ENCODE data around the gene PLEKHM2.

The PLEKHM2 gene

GRCh38 chr1:15720861-15721260, 36.7 kb downstream of the PLEKHM2 start:
- no peak for DNase-seq (ENCODE audit: low read depth)
- H3K4me3 ChIP-seq (ENCODE audit: low read depth, low read length): no peak overlapping the region

DNA sequence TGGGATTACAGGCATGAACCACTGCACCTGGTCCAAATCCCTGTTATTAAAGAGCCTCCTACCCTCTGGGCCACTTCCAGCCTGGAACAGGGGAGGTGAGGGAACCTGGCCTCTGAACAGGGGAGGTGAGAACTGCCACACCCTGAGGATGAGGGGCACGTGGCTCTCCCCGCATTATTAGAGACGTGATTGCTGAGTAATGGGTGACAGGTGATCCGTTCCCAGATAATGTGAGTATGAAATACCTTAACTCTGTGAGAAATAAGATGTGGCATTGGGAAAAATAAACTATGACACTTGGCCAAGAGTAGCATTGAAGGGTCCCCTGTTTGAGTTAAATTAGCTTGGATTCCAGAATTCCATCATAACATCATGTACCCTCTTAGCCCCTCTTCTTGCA, 38.3 kb downstream of the PLEKHM2 start:
- no peak for DNase-seq (ENCODE audit: low read depth)
- no peak overlapping the region for H3K4me3 ChIP-seq (ENCODE audit: low read depth, low read length)

DNA sequence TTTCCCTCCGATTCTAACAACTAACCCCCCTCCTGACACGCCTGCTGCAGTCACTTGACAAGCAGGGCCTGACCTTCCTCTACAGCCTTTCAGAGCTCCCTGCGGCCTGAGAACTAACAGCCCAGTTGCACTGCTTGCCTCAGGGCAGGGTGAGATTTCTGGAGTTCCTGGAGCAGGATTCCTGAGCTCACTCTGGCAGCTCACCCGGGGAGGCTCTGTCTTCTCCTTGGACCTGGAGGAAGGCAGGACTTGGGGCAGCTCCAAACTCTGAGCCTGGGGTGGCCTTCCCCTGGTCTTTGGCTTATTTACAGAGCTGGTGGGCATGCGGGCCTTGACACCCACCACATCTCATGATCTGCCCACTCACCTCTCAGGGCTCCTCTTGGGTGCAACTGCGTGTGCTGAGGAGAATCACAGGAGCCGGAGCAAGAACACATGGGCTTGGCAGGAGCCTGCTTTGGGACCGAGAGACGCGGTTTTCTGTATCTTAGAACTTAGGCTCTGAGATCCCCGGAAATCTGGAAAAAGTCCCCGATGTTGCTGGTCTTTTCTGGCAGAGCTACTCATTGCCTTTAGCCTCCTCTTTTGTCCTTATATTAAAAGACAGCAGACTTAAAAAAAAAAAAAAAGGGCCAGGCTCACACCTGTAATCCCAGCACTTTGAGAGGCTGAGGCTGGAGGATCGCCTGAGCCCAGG, 38.9 kb downstream of the PLEKHM2 start:
- DNase-seq (ENCODE audit: low read depth): no peak
- H3K4me3 ChIP-seq (ENCODE audit: low read depth, low read length): no peak overlapping the region

- H3K4me3 ChIP-seq (ENCODE audit: low read depth, low read length): no peak overlapping the region
- DNase-seq (ENCODE audit: low read depth): no peak
Measured at GRCh38 chr1:15723631-15724246, 39.6 kb downstream of the PLEKHM2 start.

DNA sequence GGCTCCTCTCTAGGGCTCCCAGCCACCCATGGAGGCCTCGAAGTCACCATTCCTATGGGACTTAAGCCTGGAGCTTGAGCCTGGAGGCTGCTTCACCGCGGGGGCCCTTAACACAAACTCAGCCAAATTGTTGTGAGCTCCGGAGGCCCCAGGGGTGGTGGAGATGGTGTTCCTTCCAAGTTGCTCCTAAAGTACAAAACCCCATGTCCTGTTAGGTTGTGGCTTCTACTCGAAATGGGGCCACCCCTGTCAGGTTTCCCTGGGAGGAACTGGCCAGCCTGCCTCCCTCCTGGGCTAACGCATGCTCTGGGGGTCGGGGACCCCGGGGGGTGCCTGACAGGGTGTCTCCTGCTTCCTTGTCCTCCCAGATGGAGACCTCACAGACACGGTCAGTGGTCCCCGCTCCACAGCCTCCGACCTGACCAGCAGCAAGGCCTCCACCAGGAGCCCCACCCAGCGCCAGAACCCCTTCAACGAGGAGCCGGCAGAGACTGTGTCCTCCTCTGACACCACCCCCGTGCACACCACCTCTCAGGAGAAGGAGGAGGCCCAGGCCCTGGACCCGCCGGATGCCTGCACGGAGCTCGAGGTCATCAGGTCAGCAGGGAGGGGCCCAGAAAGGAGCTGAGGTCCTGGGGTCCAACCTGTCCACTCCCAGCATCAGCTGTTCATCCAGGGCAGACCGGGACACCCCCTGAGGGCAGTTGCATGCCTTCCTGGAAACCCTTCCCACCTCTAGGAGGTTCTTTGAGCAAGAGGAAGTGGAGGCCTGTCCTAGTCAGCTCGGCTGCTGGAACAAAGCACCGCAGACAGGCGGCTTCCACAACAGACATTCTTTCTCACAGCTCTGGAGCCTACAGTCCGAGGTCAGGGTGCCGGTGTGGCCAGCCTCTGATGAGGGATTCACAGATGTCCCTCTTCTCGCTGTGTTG, 41.1 kb downstream of the PLEKHM2 start:
- H3K4me3 ChIP-seq (ENCODE audit: low read depth, low read length): no peak overlapping the region
- DNase-seq (ENCODE audit: low read depth): no peak

DNA sequence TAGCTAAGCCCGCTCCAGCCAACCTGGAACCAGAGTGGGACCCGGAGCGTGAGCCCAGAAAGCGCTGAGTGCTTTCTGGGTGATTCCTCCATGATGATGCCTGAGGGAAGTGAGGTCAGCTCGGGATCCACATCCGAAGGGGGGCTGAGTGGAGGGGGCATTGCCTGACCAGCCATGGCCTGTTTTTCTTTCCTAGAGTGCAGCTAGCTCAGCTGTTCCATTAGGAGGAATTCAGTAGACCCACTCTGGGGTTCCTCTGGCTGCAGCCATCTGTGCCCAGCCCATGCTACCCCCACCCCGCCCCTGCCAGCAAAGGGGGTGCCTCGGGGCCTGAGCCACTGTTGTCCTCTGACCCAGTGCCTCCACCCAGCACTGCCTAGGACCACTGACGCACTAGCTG, 42.4 kb downstream of the PLEKHM2 start:
- DNase-seq (ENCODE audit: low read depth): no peak

GRCh38 chr1:15727021-15727420, 42.9 kb downstream of the PLEKHM2 start:
- no peak for DNase-seq (ENCODE audit: low read depth)
- H3K4me3 ChIP-seq (ENCODE audit: low read depth, low read length): no peak overlapping the region

More for the DNA sequence above, 42.4 kb downstream of the PLEKHM2 start:
- no peak overlapping the region for H3K4me3 ChIP-seq (ENCODE audit: low read depth, low read length)

GRCh38 chr1:15727424-15727823, 43.3 kb downstream of the PLEKHM2 start:
- DNase-seq (ENCODE audit: low read depth): no peak
- no peak overlapping the region for H3K4me3 ChIP-seq (ENCODE audit: low read depth, low read length)

- H3K4me3 ChIP-seq (ENCODE audit: low read depth, low read length): no peak overlapping the region
- no peak for DNase-seq (ENCODE audit: low read depth)
Measured at GRCh38 chr1:15727866-15728534, 43.9 kb downstream of the PLEKHM2 start.

GRCh38 chr1:15728937-15729657, 45.0 kb downstream of the PLEKHM2 start:
- no peak overlapping the region for H3K4me3 ChIP-seq (ENCODE audit: low read depth, low read length)
- DNase-seq (ENCODE audit: low read depth): no peak

GRCh38 chr1:15730423-15730822, 46.3 kb downstream of the PLEKHM2 start:
- no peak for DNase-seq (ENCODE audit: low read depth)
- H3K4me3 ChIP-seq (ENCODE audit: low read depth, low read length): no peak overlapping the region

- DNase-seq (ENCODE audit: low read depth): no peak
- H3K4me3 ChIP-seq (ENCODE audit: low read depth, low read length): no peak overlapping the region
Measured at GRCh38 chr1:15730936-15731335, 46.8 kb downstream of the PLEKHM2 start.

- no peak for DNase-seq (ENCODE audit: low read depth)
- H3K4me3 ChIP-seq (ENCODE audit: low read depth, low read length): no peak overlapping the region
Measured at GRCh38 chr1:15731735-15732685, 47.9 kb downstream of the PLEKHM2 start.

DNA sequence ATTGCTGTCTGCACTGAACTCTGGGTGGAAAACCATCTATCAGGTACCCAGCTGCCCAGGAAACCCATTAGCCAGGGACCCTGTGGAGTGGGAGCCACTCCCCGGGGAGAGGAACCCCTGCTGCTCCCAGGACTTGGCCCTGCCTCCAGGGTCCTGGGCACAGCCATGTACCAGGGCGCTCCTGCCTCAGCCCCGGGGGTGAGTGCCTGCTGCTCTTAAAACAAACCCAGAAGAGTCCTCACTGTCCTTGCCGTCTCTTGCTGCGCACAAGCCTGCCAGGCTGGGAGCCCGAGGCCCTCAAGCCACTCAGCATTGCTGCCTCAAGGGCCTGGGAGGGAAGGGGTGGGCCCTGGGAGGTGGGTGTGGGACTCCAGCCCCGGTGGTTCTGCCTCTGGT, 48.6 kb downstream of the PLEKHM2 start:
- no peak overlapping the region for H3K4me3 ChIP-seq (ENCODE audit: low read depth, low read length)
- no peak for DNase-seq (ENCODE audit: low read depth)

- DNase-seq (ENCODE audit: low read depth): no peak
- H3K4me3 ChIP-seq (ENCODE audit: low read depth, low read length): no peak overlapping the region
Measured at GRCh38 chr1:15733218-15733725, 49.2 kb downstream of the PLEKHM2 start.

- H3K4me3 ChIP-seq (ENCODE audit: low read depth, low read length): no peak overlapping the region
- no peak for DNase-seq (ENCODE audit: low read depth)
Measured at GRCh38 chr1:15733726-15734226, 49.7 kb downstream of the PLEKHM2 start.

DNA sequence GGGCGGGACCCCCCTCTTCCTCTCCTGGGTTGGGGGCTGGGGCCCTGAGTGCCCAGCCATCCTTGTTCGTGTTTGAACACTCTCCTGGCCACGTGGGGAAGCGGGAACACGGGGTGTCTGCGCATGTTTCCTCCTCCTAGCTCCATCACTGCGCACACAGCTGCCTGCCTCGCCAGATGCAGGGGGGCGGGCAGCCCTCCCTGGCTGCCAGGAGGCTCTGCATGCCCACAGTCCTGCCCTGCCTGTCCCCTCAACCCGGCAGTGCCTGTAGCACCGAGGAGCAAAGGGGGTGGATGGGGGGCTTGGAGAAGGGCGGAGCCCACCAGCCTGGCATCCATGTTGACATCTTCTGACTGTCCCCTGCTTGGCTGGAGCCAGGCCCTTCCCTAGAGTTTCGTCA, 50.2 kb downstream of the PLEKHM2 start:
- DNase-seq (ENCODE audit: low read depth): no peak

GRCh38 chr1:15734901-15735300, 50.8 kb downstream of the PLEKHM2 start:
- H3K4me3 ChIP-seq (ENCODE audit: low read depth, low read length): no peak overlapping the region
- DNase-seq (ENCODE audit: low read depth): no peak

More for the DNA sequence above, 50.2 kb downstream of the PLEKHM2 start:
- no peak overlapping the region for H3K4me3 ChIP-seq (ENCODE audit: low read depth, low read length)

Measured in skeletal muscle cell (primary cell).